Activated CD4-positive, alpha-beta T cell treated with anti-CD3 and anti-CD28 coated beads, Interleukin-2, amount 50 U/mL, for 16 hours (primary cell): ENCODE results near the gene FOXP1.

Source experiments
- DNase-seq: peaks from one replicate; pipeline ENCODE4 v3.0.0-alpha.2; 2020

FOXP1 gene

DNA sequence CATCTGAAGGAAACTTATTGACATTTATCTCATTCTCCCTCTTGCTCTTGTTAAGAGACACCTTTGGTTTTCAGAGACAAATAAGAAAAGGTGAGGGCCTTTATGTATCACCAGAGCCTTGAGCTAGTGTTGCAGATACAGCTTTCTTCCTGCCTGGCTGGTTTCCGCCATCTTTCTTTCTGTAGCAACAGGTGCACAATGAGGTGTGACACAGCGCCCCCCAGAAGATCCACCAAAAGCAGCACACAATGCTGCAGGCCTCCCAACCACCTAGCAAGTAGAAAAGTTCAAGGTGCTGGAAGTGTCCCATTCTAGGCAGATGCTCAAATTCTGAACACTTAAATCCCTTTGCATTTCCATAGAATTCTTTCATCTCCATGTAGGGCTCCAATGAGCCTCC is 106.6 kb downstream of the FOXP1 start:
- no peak for DNase-seq

DNA sequence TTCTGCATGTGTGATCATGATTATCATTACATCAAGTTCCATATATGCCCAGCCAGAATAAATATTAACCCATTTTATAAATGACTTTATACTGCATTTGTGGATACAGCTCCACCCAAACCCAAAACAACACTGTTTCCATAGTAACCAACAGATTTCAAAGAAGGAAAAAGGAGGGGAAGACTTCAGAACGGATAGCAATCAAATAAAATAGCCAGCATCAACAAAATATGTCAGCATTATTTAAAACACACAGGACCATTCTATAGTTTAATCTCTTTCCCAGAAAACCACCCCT is 114.4 kb downstream of the FOXP1 start:
- DNase-seq = no peak

DNA sequence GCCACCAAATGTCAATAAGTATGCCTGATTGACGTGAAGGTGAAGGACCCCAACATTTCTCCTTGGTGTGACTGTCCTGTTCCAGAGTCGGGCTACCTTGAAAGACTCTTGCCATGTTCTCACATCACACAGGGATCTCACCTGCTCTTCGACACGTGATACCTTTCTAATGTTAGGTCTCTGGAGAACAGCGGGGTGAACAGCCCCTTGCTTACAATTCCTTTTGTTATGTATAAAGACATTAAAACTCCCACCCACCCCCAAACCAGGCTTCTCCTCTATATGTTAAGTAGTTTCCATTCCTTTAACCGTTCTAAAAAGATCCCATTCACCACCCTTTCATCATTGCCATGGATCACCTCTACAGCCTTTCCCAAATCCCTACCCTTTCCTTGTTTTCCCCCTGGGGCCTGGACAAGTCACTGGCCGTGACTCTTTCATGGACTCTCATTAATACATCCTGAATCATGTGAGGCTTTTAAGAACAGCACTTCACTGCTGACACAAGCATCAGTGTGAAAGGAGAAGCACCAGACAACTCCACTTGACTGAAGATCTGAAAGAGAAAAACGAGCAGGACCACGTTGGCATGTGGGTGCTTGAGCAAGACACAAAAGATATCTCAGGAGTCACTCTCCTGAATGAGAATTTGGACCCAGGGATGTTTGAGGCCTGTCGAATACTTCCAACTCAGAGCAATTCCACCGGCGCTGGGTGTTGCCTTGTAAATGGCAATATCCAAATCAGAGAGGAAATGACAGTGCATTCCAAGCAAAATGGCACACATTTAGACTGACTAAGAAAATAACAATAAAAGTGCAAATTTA is 115.0 kb downstream of the FOXP1 start:
- no peak for DNase-seq

DNA sequence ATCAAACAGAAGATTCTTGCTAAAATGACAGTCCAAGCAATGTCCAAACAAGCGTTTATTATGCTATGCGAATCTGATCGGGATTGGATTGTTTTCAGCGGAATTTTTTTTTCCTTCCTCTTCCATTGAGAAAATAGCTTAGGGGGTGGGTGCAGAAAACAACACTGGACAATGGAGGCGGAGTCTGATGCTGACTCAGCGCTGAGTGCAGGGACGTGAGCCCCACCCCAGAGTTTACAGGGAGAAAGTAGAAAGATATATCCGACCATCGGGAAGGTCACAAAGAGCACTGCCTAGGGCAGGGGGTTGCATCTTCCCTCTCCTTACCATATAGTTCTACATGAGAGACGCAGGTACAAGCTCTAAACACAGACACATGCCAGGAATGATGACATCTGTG is 117.0 kb downstream of the FOXP1 start:
- DNase-seq = no peak

DNA sequence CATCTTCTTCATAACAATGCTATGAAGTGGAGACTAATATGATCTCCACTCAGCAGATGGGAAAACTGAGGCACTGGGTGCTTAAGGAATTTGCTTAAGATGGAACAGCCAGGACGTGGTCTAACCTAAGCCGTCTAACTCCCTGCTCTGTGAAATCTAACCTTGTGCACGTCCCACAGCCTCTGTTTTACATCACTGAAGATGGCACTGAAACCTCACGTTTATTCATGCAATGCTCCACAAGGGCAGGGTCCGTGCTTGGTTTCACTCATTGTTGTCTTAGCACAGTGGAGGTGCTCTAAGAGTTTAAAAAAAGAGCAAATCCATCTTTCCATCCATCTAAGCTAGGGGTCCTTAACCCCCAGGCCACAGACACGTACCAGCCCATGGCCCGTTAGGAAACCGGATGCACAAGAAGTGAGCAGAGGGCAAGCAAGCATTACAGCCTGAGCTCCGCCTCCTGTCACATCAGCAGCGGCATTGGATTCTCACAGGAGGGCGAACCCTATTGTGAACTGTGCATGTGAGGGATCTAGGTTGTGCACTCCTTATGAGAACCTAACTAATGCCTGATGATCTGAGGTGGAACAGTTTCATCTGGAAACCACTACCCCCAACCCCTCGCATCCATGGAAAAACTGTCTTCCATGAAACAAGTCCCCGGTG is 118.0 kb downstream of the FOXP1 start:
- DNase-seq = no peak

DNA sequence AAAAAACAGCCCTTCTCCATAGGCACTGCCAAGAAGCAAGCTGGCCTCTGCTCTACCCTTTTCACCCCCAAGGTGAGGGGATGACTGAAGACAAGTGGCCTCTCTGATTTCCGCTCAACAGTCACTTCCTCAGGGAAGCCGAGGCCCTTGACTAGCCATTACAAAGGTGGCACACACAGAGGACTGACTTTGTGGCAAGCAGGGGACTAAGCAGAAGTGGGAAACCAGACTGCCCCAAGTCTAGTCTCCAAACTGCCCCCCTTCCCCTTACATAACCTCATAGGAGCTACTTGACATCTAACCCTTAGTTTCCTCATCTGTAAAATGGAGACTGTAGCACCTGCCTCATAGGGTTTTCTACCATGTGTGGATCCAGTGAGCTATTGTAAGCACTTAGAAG is 118.9 kb downstream of the FOXP1 start:
- DNase-seq = no peak

DNA sequence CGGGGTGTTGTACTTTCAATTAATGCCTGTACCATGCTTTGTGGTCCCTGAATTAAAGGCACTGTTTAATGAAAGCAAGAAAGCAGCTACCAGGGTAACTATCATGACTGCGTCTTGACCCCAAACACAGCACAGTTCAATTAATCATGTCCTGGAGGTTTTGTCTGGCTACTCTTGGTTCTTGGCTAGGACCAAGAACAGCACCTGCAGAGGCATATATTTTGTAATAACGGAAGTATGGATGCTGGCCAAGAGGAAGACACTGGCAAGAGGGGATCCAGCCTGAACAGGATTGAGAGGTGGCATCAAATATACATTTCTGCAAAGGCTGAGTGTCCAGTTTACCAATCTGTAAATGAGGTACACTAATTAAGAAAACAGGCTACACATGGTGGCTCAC is 119.9 kb downstream of the FOXP1 start:
- DNase-seq = no peak

DNA sequence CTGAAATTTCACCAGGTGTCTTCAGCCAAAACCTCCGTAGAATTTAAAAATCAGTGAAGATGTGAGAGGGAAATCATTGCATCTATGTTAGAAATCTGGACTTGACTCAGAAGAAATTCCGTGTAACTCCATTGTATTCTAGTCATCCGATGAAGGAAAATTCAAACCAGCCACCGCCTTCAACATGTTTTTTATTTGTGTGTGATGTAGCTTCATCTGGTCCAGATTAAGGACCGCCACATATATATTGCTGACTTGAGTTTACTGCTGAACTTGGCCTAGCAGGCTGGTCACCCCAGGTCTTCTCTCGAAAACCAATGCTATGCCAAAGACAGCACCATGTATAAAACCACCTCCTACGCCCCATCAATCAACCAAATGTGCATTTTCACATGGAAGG is 120.9 kb downstream of the FOXP1 start:
- DNase-seq = no peak

DNA sequence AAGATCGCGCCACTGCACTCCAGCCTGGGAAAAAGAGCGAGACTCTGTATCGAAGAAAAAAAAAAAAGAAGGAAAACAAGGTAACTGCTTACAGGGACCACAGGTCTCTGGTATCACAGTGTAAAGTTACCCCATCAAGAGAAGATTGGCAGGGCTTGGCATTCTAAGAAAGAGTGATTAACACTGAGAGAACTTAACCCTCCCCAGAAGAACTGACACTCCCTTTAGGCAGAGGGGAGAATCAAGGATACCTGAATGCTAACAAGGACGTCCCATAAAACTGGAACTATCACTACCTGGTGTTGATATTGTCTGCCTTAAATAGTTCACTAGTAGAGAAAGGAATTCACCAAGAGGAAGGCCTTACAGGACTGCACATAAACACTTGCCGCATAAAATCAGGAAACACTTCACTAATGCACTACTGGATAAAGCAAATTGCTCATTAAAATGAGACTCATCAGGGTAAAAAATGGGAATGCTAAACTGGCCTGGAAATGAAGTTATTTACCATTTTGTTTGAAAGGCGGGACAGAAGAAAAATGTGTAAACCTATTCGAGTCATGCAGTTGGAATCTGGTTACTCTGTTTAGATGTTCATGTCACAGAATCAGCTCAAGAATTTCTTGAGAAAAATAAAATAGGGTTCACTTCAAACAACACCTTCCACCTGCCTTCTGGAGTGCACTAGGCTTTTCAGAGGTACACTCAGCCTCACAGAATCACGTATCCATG is 121.6 kb downstream of the FOXP1 start:
- no peak for DNase-seq

DNA sequence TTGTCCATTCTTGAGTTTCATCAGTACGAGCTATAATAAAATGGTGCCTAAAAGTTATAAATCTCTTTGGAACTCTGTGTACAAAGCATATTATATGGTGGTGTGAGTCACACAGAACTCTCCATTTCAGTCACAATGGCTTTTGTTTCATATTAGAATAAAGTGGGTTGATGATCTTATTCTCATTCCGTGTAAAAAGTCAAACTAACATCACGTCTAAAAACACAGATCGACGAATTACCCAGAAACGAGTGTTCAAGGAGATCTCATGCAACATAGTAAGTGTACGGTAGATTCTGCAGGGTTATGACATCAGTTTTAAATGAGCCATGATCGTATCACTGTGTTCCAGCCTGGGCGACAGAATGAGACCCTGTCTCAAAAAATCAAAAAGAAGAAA is 122.4 kb downstream of the FOXP1 start:
- peak; percentile 70 for DNase-seq

DNA sequence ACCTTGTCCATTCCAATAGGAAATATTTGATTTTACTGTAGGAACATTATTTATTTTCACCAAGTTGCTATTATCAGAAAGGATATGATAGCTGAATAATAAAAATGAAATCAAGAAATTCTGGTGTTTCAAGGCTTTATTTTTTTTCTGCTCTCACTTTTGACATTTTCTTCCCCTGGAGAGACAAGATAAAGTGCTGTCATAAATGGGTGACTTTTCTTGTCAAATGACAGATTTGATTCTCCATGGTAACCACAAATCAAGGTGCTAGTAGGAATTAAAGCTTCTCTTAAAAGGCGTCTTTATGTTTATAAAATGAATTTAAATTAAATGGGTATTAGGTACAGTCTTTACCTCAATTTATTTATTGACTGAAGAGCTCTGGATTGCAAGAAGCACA is 124.6 kb downstream of the FOXP1 start:
- DNase-seq = no peak

DNA sequence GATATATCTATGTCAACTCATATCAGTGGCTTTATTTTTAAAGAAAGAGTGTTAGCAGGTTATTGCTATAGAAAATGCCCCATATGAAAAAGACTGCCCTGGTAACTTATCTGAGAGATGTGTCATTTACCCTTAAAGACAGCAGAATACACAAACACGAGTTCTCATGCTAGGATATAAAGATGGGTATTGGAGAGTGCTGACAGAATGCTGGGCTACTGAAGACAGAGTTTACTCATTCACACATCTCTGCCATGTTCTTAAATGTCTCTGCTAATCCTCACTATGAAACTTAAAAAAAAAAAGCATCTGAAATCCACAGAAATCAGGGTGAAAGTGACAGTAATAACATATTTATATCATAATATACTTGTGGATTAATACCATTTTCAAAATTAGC is 126.7 kb downstream of the FOXP1 start:
- peak; percentile 32 for DNase-seq

DNA sequence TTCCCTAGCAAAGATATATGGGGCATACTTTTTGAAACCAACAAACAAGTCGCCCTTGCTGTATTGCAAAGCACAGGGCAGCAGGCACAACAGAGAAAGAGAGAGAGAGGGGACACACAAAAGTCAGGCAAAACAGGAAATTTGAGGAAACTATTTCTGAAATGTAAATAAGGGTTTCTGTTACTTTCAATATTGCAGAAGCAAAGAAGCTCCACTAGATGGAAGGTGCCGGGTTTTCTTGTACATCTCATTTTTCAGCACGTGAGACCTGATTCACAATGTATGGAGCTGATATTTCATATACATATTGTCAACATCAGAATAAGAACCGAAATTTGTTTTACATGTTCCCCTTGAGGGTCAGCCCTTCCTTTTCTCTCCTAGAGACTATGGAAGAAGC is 127.4 kb downstream of the FOXP1 start:
- peak; percentile 34 for DNase-seq

DNA sequence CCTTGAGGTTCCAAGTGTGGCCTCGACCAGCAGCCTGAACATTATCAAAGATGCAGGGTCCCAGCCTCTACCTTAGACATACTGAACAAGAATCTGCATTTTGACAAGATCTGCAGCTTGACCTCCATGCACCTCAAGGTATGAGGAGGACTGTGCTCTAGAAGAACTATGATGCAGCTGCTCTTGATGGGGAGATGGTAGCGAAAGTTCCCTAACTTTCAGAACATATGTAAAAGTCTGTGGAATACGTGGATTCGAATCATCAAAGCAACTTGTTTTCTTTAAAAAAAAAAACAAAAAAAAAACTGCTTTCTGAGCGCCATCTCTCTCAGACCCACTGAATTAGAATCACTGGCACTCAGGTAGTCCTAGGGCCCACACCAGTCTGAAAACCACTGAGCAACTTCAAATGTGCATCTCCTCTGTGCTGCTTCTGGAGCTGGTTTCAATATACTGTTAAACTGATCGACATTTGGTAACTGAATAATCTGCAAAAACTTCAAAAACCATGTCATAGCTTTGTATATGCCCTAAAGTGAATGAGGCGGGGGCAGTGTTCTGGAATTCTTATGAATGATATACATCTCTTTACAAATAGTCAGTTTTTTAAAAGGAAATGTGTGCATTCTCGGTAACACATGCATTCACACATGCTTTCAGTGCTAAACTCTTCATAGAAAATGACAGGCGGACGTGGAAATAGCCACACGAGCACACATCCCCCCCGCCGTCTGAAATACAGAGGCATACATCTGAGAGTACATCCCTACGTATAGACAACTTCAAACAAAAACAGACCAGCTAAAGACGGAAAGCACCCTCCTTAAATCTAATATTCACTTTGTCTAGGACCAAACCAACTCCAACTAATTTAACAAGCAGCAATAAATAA is 128.8 kb downstream of the FOXP1 start:
- DNase-seq = peak; percentile 30

DNA sequence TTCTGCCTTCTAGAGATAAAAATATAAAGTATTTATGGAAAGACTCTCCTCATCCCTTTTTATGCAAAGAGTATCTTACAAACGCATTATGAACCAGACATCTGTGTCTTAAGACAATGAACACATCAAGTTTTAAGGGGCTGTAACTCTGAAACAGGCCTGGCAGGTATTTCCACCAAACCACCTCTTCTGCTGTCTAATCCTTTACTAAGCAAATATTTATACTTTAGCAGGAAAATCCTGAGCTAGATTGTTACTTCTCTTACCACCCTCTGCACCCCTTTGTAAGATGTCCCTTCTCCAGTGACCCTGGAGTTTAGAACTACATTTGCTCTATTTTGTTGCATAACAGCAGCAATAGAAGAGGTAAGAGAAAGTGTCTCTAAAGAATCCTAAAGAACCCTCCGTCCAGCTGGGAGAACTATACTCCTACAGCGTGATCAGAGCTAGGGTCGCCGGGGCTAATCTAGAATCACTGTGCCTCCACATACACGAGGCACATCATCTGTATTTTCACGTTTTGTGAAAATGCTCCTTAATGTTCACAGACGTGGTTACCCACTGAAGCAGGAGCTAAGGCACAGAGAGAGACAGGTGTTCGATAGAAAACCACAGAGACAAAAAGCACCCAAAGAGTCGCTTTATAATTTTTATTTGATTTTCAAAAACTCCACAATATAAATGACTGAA is 129.6 kb downstream of the FOXP1 start:
- no peak for DNase-seq

DNA sequence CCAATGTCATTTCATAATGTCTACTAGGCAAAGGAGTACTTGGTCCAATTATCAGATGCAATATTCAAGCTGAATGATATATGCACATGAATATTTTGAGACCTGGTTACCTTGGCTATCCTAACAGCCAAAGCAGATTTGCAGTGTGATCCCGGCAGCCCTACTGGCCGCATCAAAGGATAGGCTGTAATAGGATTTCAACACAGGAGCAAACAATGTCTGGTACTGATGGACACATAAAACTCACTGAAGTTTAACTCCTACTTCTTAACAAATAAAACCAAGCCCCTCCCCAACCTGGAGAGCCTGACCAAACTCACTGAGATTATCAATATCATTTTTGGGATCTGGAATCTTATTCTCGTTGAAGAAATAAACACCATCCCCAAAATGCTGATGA is 130.2 kb downstream of the FOXP1 start:
- DNase-seq = no peak

DNA sequence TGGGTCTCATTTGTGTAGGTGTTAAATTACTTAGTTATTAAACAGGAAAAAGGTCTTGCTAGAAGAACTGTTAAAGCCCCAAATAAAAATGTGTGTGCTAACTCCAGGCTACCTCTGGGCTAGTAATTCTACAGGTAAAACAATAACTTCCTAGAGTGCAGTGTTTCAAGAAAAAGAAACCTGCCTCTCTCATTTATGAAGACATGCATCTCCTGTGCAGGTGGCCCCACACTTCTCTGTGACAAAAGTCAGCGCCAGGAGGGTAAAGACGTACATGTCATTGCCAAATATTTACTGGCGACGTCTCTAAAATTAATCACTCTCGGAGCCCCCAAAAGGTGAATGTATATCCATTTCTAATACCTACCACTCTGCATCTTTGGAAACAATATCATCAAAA is 131.7 kb downstream of the FOXP1 start:
- no peak for DNase-seq

DNA sequence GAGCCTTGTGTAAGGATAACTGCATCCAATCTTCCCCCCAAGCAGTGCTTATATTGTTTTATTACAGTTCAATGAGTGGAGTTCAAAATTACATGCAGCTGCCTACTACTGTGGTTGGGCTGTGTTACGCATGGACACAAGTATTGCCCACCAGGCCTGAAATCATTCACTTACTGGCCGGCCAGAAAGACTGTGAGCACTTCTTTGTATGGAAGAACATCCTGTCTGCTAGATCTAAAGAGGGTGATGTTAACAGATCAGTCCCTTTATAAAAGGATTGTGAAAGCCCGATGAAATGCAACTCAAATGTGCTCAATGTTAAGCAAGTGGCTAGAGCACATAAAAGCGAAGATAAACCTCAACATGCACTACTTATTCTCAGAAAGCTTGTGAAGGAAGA is 132.5 kb downstream of the FOXP1 start:
- no peak for DNase-seq

DNA sequence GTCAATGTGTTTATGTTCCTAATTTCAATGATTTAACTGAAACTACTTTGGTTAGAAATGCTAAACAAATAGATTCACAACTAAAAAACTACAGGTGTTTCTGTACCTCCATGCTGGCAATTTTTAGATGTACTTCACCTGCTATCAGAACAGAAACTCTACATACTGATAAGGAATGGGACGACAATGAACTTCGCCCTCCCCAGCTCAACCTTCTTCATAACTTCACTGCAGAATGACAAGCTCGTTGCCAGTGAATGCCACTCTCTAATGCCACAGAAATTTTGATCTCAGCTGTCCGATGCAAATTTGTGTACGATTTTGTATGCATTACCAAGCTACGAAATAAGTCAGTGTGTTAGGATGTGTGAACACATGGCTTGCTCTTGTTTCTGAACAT is 133.4 kb downstream of the FOXP1 start:
- no peak for DNase-seq

DNA sequence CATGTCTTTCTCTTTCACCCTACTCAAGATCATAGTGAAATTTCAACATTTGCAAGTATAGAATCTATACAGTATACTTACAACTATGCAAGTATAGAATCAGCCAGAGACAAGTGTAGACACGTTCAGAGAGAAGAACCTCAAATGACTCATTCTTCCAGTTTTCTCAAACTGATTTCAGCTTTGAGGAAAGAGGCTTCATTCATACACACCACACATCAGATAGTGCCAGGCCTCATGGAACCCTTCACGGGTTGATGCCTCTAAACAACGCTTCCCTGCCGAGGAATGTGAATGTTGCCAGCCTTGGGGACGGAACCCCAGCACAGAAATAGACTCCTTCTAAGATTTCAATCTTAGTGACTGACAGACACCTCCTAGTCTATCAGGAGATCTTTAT is 135.7 kb downstream of the FOXP1 start:
- DNase-seq = peak; percentile 52

DNA sequence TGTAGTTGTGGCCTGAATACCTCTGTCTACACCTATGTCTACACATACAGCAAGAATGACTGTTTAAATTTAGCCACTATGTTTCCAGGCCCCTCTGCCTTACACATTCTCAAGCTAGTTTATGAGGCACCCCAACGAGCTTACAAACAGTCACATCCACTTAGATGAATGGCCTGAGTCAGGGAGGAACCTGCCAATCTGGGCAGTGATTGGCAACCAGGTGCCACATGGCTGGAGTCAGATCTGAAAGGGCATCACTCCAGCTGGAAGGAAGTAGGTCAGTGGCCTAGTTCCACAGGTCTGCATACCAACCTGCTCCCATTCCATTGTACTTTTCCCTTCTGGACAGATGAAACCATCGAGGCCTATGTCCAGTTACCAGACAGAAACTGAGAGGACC is 136.3 kb downstream of the FOXP1 start:
- DNase-seq = no peak

DNA sequence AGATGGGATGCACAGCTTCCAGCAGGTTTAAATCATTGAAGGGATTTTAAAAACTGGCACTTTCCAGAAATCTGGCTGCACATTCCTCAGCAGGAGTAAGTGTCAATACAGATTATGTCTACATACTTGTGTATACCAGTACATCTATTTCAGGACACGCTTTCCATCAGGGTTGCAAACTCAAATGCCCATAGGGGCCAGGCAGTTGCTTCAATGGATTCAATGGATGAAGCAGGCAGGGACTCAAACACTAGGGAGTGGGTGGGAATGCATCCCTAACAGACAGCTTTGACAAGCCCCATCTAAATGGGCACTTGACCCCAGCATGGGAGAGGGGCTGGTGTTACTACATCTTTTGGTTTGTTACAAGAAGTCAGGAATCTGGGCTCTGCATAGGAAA is 136.8 kb downstream of the FOXP1 start:
- no peak for DNase-seq

DNA sequence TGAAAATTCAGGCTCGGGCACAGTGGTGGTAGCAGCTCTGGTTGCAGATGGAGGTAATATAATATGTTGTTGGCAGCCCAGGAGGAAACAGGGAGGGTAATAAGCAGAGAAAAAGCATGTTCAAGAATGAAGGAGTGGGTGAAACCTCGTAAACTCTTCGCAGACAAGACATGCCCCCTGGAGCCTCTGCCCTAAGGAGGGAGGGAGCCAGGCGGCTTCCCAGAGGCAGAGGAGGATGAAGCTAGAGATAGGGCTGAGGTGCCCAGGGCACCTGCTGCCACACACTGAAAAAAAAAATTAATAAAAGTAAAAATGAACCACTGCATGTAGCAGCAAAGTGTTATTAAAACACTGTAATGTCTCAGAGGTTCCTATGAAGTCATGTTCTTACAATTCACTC is 137.3 kb downstream of the FOXP1 start:
- no peak for DNase-seq
